ENCODE data around the gene LRRN1.

Gene LRRN1

DNA sequence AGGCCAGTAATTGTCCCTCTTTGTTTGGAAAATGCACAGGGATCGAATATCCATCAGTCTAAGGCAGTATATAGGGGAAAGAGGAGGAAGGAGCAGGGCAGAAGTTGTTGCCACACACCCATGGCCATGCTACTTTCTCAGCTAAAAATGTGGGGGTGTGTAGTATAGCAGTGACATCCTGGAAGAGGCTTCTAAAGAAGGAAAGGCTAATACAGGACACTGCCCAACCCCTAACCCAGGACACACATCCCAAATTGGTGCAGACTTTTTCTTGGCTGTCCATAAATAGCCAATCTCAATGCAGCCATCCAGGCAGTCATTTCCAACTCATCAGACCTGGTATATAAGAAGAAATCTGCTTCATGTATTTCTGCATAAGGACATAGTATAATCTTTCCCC lies 33.1 kb upstream of the LRRN1 start:
- Histone ChIP-seq H3K4me3 (ENCODE audit: low read length, poor library complexity, severe bottlenecking) (no peak overlapping the region), H3K27me3 (ENCODE audit: insufficient read depth, low read length, poor library complexity, severe bottlenecking) (no peaks in the 10 kb centered on the region), H3K4me1 (ENCODE audit: insufficient read depth, low read length, poor library complexity, severe bottlenecking) (no peaks in the 10 kb centered on the region), H3K36me3 (ENCODE audit: insufficient read depth, low read length) (no peaks in the 10 kb centered on the region), H3K9ac (ENCODE audit: low read depth, low read length, poor library complexity, severe bottlenecking) (no peak overlapping the region), H3K4me2 (ENCODE audit: low read depth, low read length, poor library complexity, severe bottlenecking) (no peak overlapping the region), H3K9me2 (replicated peaks; ENCODE audit: low read depth, low read length) (no peaks in the 10 kb centered on the region), H2AFZ (ENCODE audit: low read length) (no peak overlapping the region), H4K20me1 (ENCODE audit: insufficient read depth, low read length, poor library complexity, severe bottlenecking) (no peaks in the 10 kb centered on the region), H3F3A (ENCODE audit: low read depth) (no peaks in the 10 kb centered on the region), H3K9me3 (ENCODE audit: insufficient read depth, low read depth, low read length) (no peaks in the 10 kb centered on the region), H3K79me2 (ENCODE audit: insufficient read depth, low read length) (no peaks in the 10 kb centered on the region)
- TF ChIP-seq CTCF (conservative IDR thresholded peaks at IDR 0.05; ENCODE audit: low read length) = no peak
- TF ChIP-seq EZH2phosphoT487 (IDR thresholded peaks at IDR 0.05; ENCODE audit: borderline replicate concordance) = no peak

GRCh38 chr3:3771094-3771493 lies 28.1 kb upstream of the LRRN1 start:
- Histone ChIP-seq H3K9me3 (ENCODE audit: insufficient read depth, low read depth, low read length) (peaks cover 5% of the 10 kb centered on the region; the same call in 1 of the 2 replicates), H3K79me2 (ENCODE audit: insufficient read depth, low read length) (no peaks in the 10 kb centered on the region), H3F3A (ENCODE audit: low read depth) (no peaks in the 10 kb centered on the region), H4K20me1 (ENCODE audit: insufficient read depth, low read length, poor library complexity, severe bottlenecking) (no peaks in the 10 kb centered on the region), H3K27me3 (ENCODE audit: insufficient read depth, low read length, poor library complexity, severe bottlenecking) (no peaks in the 10 kb centered on the region), H3K9me2 (replicated peaks; ENCODE audit: low read depth, low read length) (no peaks in the 10 kb centered on the region), H3K36me3 (ENCODE audit: insufficient read depth, low read length) (no peaks in the 10 kb centered on the region), H2AFZ (ENCODE audit: low read length) (no peak overlapping the region), H3K4me3 (ENCODE audit: low read length, poor library complexity, severe bottlenecking) (no peak overlapping the region), H3K4me1 (ENCODE audit: insufficient read depth, low read length, poor library complexity, severe bottlenecking) (no peaks in the 10 kb centered on the region), H3K9ac (ENCODE audit: low read depth, low read length, poor library complexity, severe bottlenecking) (no peak overlapping the region), H3K4me2 (ENCODE audit: low read depth, low read length, poor library complexity, severe bottlenecking) (no peak overlapping the region)
- no peak for TF ChIP-seq CTCF (conservative IDR thresholded peaks at IDR 0.05; ENCODE audit: low read length)
- no peak for TF ChIP-seq EZH2phosphoT487 (IDR thresholded peaks at IDR 0.05; ENCODE audit: borderline replicate concordance)

DNA sequence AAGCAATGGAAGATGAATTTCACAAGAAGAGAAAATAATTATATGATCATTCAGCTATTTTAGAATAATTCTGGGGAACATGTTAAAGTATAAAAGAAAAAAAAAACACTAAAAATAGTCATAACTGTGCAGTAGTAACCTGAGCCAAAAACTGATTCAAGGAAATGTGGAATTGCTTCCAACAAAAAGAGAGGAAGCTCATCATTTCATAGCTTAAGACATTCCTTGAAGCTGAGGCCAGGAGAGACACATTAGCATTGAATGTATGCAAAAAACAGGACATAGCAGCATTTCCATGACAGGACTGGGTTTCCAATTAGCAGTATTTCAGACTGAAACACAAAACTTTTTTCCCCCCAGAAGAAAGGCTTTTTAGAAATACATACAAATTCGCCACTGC lies 27.7 kb upstream of the LRRN1 start:
- Histone ChIP-seq H3K9me3 (ENCODE audit: insufficient read depth, low read depth, low read length) (peaks cover 6% of the 10 kb centered on the region; the same call in 1 of the 2 replicates), H3K4me2 (ENCODE audit: low read depth, low read length, poor library complexity, severe bottlenecking) (no peak overlapping the region), H3F3A (ENCODE audit: low read depth) (no peaks in the 10 kb centered on the region), H3K4me3 (ENCODE audit: low read length, poor library complexity, severe bottlenecking) (no peak overlapping the region), H3K79me2 (ENCODE audit: insufficient read depth, low read length) (no peaks in the 10 kb centered on the region), H3K9me2 (replicated peaks; ENCODE audit: low read depth, low read length) (no peaks in the 10 kb centered on the region), H4K20me1 (ENCODE audit: insufficient read depth, low read length, poor library complexity, severe bottlenecking) (no peaks in the 10 kb centered on the region), H3K9ac (ENCODE audit: low read depth, low read length, poor library complexity, severe bottlenecking) (no peak overlapping the region), H2AFZ (ENCODE audit: low read length) (no peak overlapping the region), H3K4me1 (ENCODE audit: insufficient read depth, low read length, poor library complexity, severe bottlenecking) (no peaks in the 10 kb centered on the region), H3K36me3 (ENCODE audit: insufficient read depth, low read length) (no peaks in the 10 kb centered on the region), H3K27me3 (ENCODE audit: insufficient read depth, low read length, poor library complexity, severe bottlenecking) (no peaks in the 10 kb centered on the region)
- TF ChIP-seq CTCF (conservative IDR thresholded peaks at IDR 0.05; ENCODE audit: low read length) (no peak), EZH2phosphoT487 (IDR thresholded peaks at IDR 0.05; ENCODE audit: borderline replicate concordance) (no peak)

Data from Loucy (cell line).